Activated T-cell treated with anti-CD3 and anti-CD28 coated beads, Interleukin-2, amount 50 U/mL, for 1 hour (primary cell): ENCODE measurements around the gene HRAS.
A peak's percentile ranks its signal among the peaks of the same experiment; 100 is the strongest.
"Not testable (repeated sequence)": the region's sequence is repeated elsewhere in the genome, so short reads cannot be mapped to it uniquely, and the experiment has no call there.

ENCODE experiments used
- DNase-seq: peaks from one replicate; pipeline ENCODE4 v3.0.0-alpha.2; 2020

HRAS gene

GRCh38 chr11:535519-536454, at the start of gene HRAS:
TSS of gene HRAS (minus strand) at chr11:535576.
- DNase-seq, result peak; percentile 97

GRCh38 chr11:584287-584686, 48.9 kb upstream of the HRAS start:
- DNase-seq, result no peak

- no peak for DNase-seq
Measured at GRCh38 chr11:581752-582151, 46.4 kb upstream of the HRAS start.

- no peak for DNase-seq
Measured at GRCh38 chr11:581342-581741, 46.0 kb upstream of the HRAS start.

- DNase-seq, result no peak
Measured at GRCh38 chr11:579830-580601, 44.6 kb upstream of the HRAS start.

GRCh38 chr11:578276-579035, 43.1 kb upstream of the HRAS start:
- DNase-seq, result no peak

- no peak for DNase-seq
Measured at GRCh38 chr11:577611-577894, 42.2 kb upstream of the HRAS start.

- no peak for DNase-seq
Measured at GRCh38 chr11:576811-577610, 41.6 kb upstream of the HRAS start.

- DNase-seq, result peak; percentile 96
Measured at GRCh38 chr11:575996-576768, 40.8 kb upstream of the HRAS start, which contains the start of gene PHRF1. TSS of gene PHRF1 (plus strand) at chr11:576470. CDS start at chr11:581513, 5,043 bp downstream.

GRCh38 chr11:575313-575995, 40.1 kb upstream of the HRAS start:
- DNase-seq, result no peak

GRCh38 chr11:574632-575312, 39.4 kb upstream of the HRAS start:
- DNase-seq, result no peak

- not testable (repeated sequence) for DNase-seq
Measured at GRCh38 chr11:574031-574570, 38.7 kb upstream of the HRAS start.

GRCh38 chr11:573146-573759, 37.9 kb upstream of the HRAS start:
- no peak for DNase-seq

GRCh38 chr11:571802-572185, 36.4 kb upstream of the HRAS start:
- no peak for DNase-seq

GRCh38 chr11:569158-569885, 33.9 kb upstream of the HRAS start:
- no peak for DNase-seq

GRCh38 chr11:568306-569157, 33.2 kb upstream of the HRAS start:
- peak; percentile 94 for DNase-seq

GRCh38 chr11:567629-568292, 32.4 kb upstream of the HRAS start:
- peak; percentile 26 for DNase-seq
